Measurements from ENCODE around the gene PIK3CA. TPM values are rescaled to one million over a fixed set of nuclear protein-coding genes. Genes with fewer than 3 reads are reported as not detected.

PIK3CA gene
- total and polyA plus RNA-seq, 2 donors from 2014 or later = 6.1 to 24.8 TPM

GRCh38 chr3:179174898-179175297, 26.7 kb downstream of the PIK3CA start:
- H3K27ac ChIP-seq (ENCODE audit: low read depth in 2 of 2, low read length in 2 of 2) = no peak overlapping the region
- H3K9ac ChIP-seq (ENCODE audit: low read length in 3 of 3) = no peak overlapping the region
- DNase-seq (no peak), FAIRE-seq (no peak)
- TF ChIP-seq, protein P1, sequence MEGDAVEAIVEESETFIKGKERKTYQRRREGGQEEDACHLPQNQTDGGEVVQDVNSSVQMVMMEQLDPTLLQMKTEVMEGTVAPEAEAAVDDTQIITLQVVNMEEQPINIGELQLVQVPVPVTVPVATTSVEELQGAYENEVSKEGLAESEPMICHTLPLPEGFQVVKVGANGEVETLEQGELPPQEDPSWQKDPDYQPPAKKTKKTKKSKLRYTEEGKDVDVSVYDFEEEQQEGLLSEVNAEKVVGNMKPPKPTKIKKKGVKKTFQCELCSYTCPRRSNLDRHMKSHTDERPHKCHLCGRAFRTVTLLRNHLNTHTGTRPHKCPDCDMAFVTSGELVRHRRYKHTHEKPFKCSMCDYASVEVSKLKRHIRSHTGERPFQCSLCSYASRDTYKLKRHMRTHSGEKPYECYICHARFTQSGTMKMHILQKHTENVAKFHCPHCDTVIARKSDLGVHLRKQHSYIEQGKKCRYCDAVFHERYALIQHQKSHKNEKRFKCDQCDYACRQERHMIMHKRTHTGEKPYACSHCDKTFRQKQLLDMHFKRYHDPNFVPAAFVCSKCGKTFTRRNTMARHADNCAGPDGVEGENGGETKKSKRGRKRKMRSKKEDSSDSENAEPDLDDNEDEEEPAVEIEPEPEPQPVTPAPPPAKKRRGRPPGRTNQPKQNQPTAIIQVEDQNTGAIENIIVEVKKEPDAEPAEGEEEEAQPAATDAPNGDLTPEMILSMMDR (IDR thresholded peaks at IDR 0.05; ENCODE audit: borderline replicate concordance, extremely low read depth, insufficient read depth) = no peak
- H3K9me3 ChIP-seq (ENCODE audit: control insufficient read depth in 2 of 3, insufficient read depth in 1 of 3, low read length in 3 of 3) = peaks cover 0 to 4% (median 0%) of the 10 kb centered on the region in 3 donors
- no peaks in the 10 kb centered on the region for H3K4me1 ChIP-seq (ENCODE audit: control insufficient read depth in 2 of 3, insufficient read depth in 2 of 3, low read depth in 1 of 3, low read length in 3 of 3)
- H3K27me3 ChIP-seq (ENCODE audit: control insufficient read depth, insufficient read depth, low read length) = no peaks in the 10 kb centered on the region
- no peaks in the 10 kb centered on the region for H3K36me3 ChIP-seq (ENCODE audit: control insufficient read depth in 2 of 3, insufficient read depth in 3 of 3, low read length in 3 of 3)
- H3K4me3 ChIP-seq (ENCODE audit: low read length in 3 of 3) = no peak overlapping the region
- intact Hi-C loops (cut with DNase I) = no loop called here

- no peaks in the 10 kb centered on the region for H3K36me3 ChIP-seq (ENCODE audit: control insufficient read depth in 2 of 3, insufficient read depth in 3 of 3, low read length in 3 of 3)
- H3K9me3 ChIP-seq (ENCODE audit: control insufficient read depth in 2 of 3, insufficient read depth in 1 of 3, low read length in 3 of 3) = peaks cover 0 to 4% (median 0%) of the 10 kb centered on the region in 3 donors
- TF ChIP-seq, protein P1 (IDR thresholded peaks at IDR 0.05; ENCODE audit: borderline replicate concordance, extremely low read depth, insufficient read depth) = no peak
- no peak overlapping the region for H3K27ac ChIP-seq (ENCODE audit: low read depth in 2 of 2, low read length in 2 of 2)
- intact Hi-C loops (cut with DNase I) = no loop called here
- DNase-seq = no peak
- no peaks in the 10 kb centered on the region for H3K27me3 ChIP-seq (ENCODE audit: control insufficient read depth, insufficient read depth, low read length)
- H3K4me1 ChIP-seq (ENCODE audit: control insufficient read depth in 2 of 3, insufficient read depth in 2 of 3, low read depth in 1 of 3, low read length in 3 of 3) = peaks cover 0 to 3% (median 1%) of the 10 kb centered on the region in 3 donors
- no peak overlapping the region for H3K4me3 ChIP-seq (ENCODE audit: low read length in 3 of 3)
- FAIRE-seq = no peak
- no peak overlapping the region for H3K9ac ChIP-seq (ENCODE audit: low read length in 3 of 3)
Measured at GRCh38 chr3:179175358-179175757, 27.2 kb downstream of the PIK3CA start.

GRCh38 chr3:179177611-179178010, 29.5 kb downstream of the PIK3CA start:
- DNase-seq = no peak
- TF ChIP-seq, protein P1 (IDR thresholded peaks at IDR 0.05; ENCODE audit: borderline replicate concordance, extremely low read depth, insufficient read depth) = no peak
- H3K4me1 ChIP-seq (ENCODE audit: control insufficient read depth in 2 of 3, insufficient read depth in 2 of 3, low read depth in 1 of 3, low read length in 3 of 3) = peaks cover 0 to 9% (median 3%) of the 10 kb centered on the region in 3 donors

GRCh38 chr3:179179256-179179655, 31.1 kb downstream of the PIK3CA start:
- intact Hi-C loops (cut with DNase I) = no loop called here
- Histone ChIP-seq H3K27me3 (ENCODE audit: control insufficient read depth, insufficient read depth, low read length) (no peaks in the 10 kb centered on the region), H3K9me3 (ENCODE audit: control insufficient read depth in 2 of 3, insufficient read depth in 1 of 3, low read length in 3 of 3) (no peaks in the 10 kb centered on the region), H3K4me1 (ENCODE audit: control insufficient read depth in 2 of 3, insufficient read depth in 2 of 3, low read depth in 1 of 3, low read length in 3 of 3) (peaks cover 0 to 9% (median 3%) of the 10 kb centered on the region in 3 donors), H3K9ac (ENCODE audit: low read length in 3 of 3) (no peak overlapping the region), H3K27ac (ENCODE audit: low read depth in 2 of 2, low read length in 2 of 2) (no peak overlapping the region), H3K4me3 (ENCODE audit: low read length in 3 of 3) (no peak overlapping the region), H3K36me3 (ENCODE audit: control insufficient read depth in 2 of 3, insufficient read depth in 3 of 3, low read length in 3 of 3) (no peaks in the 10 kb centered on the region)
- DNase-seq = no peak
- no peak for FAIRE-seq
- TF ChIP-seq, protein P1 (IDR thresholded peaks at IDR 0.05; ENCODE audit: borderline replicate concordance, extremely low read depth, insufficient read depth) = no peak

More at GRCh38 chr3:179177611-179178010, 29.5 kb downstream of the PIK3CA start:
- no peak for FAIRE-seq
- intact Hi-C loops (cut with DNase I) = no loop called here
- Histone ChIP-seq H3K9me3 (ENCODE audit: control insufficient read depth in 2 of 3, insufficient read depth in 1 of 3, low read length in 3 of 3) (no peaks in the 10 kb centered on the region), H3K4me3 (ENCODE audit: low read length in 3 of 3) (no peak overlapping the region), H3K9ac (ENCODE audit: low read length in 3 of 3) (no peak overlapping the region), H3K36me3 (ENCODE audit: control insufficient read depth in 2 of 3, insufficient read depth in 3 of 3, low read length in 3 of 3) (no peaks in the 10 kb centered on the region), H3K27ac (ENCODE audit: low read depth in 2 of 2, low read length in 2 of 2) (no peak overlapping the region), H3K27me3 (ENCODE audit: control insufficient read depth, insufficient read depth, low read length) (no peaks in the 10 kb centered on the region)

Measured in kidney (tissue), 14 donors.